ENCODE results near the gene NCOA3. TPM values are rescaled to one million over a fixed set of nuclear protein-coding genes. Genes with fewer than 3 reads are reported as not detected.
"Not testable (repeated sequence)": the region's sequence is repeated elsewhere in the genome, so short reads cannot be mapped to it uniquely, and the experiment has no call there.

NCOA3 gene
- total and polyA plus RNA-seq, 2 experiments from 2014 or later = 6.7 to 25.8 TPM

- H3K36me3 ChIP-seq (ENCODE audit: insufficient read depth) = no peaks in the 10 kb centered on the region
- H3K4me1 ChIP-seq (ENCODE audit: insufficient read depth) = 0 out of 2 replicates have a peak, but pooled peaks cover 4% of the 10 kb centered on the region
- no peak overlapping the region for H3K4me2 ChIP-seq
- TF ChIP-seq CREB1 (CRISPR knock-in tag; IDR thresholded peaks at IDR 0.05; ENCODE audit: low read depth) (no peak), EZH2phosphoT487 (IDR thresholded peaks at IDR 0.05; ENCODE audit: unreplicated experiment) (no peak), EZH2 (IDR thresholded peaks at IDR 0.05; ENCODE audit: low read depth, unreplicated experiment) (no peak), STAT1 (IDR thresholded peaks at IDR 0.05; ENCODE audit: unreplicated experiment) (no peak), POLR2AphosphoS5 (IDR thresholded peaks at IDR 0.05; ENCODE audit: low read depth) (no peak), NANOG (IDR thresholded peaks at IDR 0.05; ENCODE audit: borderline replicate concordance) (no peak)
- peaks cover 7% of the 10 kb centered on the region; the same call in 2 of the 3 replicates for H3K4me1 Mint-ChIP-seq
- ATAC-seq (no peak), DNase-seq (ENCODE audit: low spot score) (no peak)
- no peaks in the 10 kb centered on the region; the same call in 2 of the 3 replicates for H3K9me3 Mint-ChIP-seq
- H3K9me2 ChIP-seq (ENCODE audit: insufficient read depth) = no peaks in the 10 kb centered on the region
- H3K27ac ChIP-seq (ENCODE audit: low read depth) = no peak overlapping the region
- no peak overlapping the region for H3K27ac Mint-ChIP-seq
- H4K20me1 ChIP-seq (replicated peaks; ENCODE audit: insufficient read depth) = no peaks in the 10 kb centered on the region
- no peak overlapping the region for H2AFZ ChIP-seq
- H3K27me3 ChIP-seq (ENCODE audit: insufficient read depth) = no peaks in the 10 kb centered on the region
- H3K4me3 Mint-ChIP-seq = no peak overlapping the region
- no peaks in the 10 kb centered on the region for H3F3A ChIP-seq (replicated peaks; ENCODE audit: low read depth)
- peaks cover 11% of the 10 kb centered on the region for H3K27me3 Mint-ChIP-seq (ENCODE audit: insufficient read depth, low read depth, poor library complexity)
- peaks cover 33% of the 10 kb centered on the region; the same call in 1 of the 2 replicates for H3K79me2 ChIP-seq (replicated peaks; ENCODE audit: insufficient read depth)
- H3K4me3 ChIP-seq = no peak overlapping the region
- H3K36me3 Mint-ChIP-seq (ENCODE audit: low read depth) = peaks cover 11% of the 10 kb centered on the region; the same call in 2 of the 3 replicates
Observed at GRCh38 chr20:47594157-47594556, 92.5 kb downstream of the NCOA3 start.

- H3K4me3 ChIP-seq; H3K4me2 ChIP-seq; H4K20me1 ChIP-seq (replicated peaks; ENCODE audit: insufficient read depth); H3K27me3 ChIP-seq (ENCODE audit: insufficient read depth); H3K4me3 Mint-ChIP-seq; H3F3A ChIP-seq (replicated peaks; ENCODE audit: low read depth); H3K4me1 Mint-ChIP-seq; H2AFZ ChIP-seq; H3K27ac ChIP-seq (ENCODE audit: low read depth); H3K4me1 ChIP-seq (ENCODE audit: insufficient read depth); H3K9me2 ChIP-seq (ENCODE audit: insufficient read depth); ATAC-seq; H3K27ac Mint-ChIP-seq; H3K36me3 ChIP-seq (ENCODE audit: insufficient read depth); DNase-seq (ENCODE audit: low spot score); H3K9me3 Mint-ChIP-seq: not testable (repeated sequence)
- H3K79me2 ChIP-seq (replicated peaks; ENCODE audit: insufficient read depth) = peaks cover 27% of the 10 kb centered on the region; the same call in 1 of the 2 replicates
- Mint-ChIP-seq H3K36me3 (ENCODE audit: low read depth) (peaks cover 11% of the 10 kb centered on the region; the same call in 2 of the 3 replicates), H3K27me3 (ENCODE audit: insufficient read depth, low read depth, poor library complexity) (peaks cover 11% of the 10 kb centered on the region)
Observed at GRCh38 chr20:47595138-47595537, 93.5 kb downstream of the NCOA3 start.

- Histone ChIP-seq H3F3A (replicated peaks; ENCODE audit: low read depth) (no peaks in the 10 kb centered on the region), H3K27me3 (ENCODE audit: insufficient read depth) (no peaks in the 10 kb centered on the region), H3K9me2 (ENCODE audit: insufficient read depth) (no peaks in the 10 kb centered on the region), H2AFZ (no peak overlapping the region), H3K27ac (ENCODE audit: low read depth) (no peak overlapping the region), H3K4me1 (ENCODE audit: insufficient read depth) (0 out of 2 replicates have a peak, but pooled peaks cover 2% of the 10 kb centered on the region), H3K4me2 (no peak overlapping the region), H3K4me3 (no peak overlapping the region), H4K20me1 (replicated peaks; ENCODE audit: insufficient read depth) (no peaks in the 10 kb centered on the region), H3K79me2 (replicated peaks; ENCODE audit: insufficient read depth) (peaks cover 21% of the 10 kb centered on the region; the same call in 1 of the 2 replicates), H3K36me3 (ENCODE audit: insufficient read depth) (no peaks in the 10 kb centered on the region)
- no peaks in the 10 kb centered on the region; the same call in 2 of the 3 replicates for H3K9me3 Mint-ChIP-seq
- H3K36me3 Mint-ChIP-seq (ENCODE audit: low read depth) = peaks cover 11% of the 10 kb centered on the region; the same call in 2 of the 3 replicates
- ATAC-seq (no peak), DNase-seq (ENCODE audit: low spot score) (no peak)
- no peak overlapping the region for H3K4me3 Mint-ChIP-seq
- no peak overlapping the region for H3K27ac Mint-ChIP-seq
- no peak for TF ChIP-seq EZH2phosphoT487 (IDR thresholded peaks at IDR 0.05; ENCODE audit: unreplicated experiment)
- TF ChIP-seq CTCF (conservative IDR thresholded peaks at IDR 0.05; ENCODE audit: low read depth in 2 of 2) = no peak
- no peak for TF ChIP-seq REST (IDR thresholded peaks at IDR 0.05; ENCODE audit: unreplicated experiment)
- H3K27me3 Mint-ChIP-seq (ENCODE audit: insufficient read depth, low read depth, poor library complexity) = peaks cover 5% of the 10 kb centered on the region
- peaks cover 6% of the 10 kb centered on the region; the same call in 2 of the 3 replicates for H3K4me1 Mint-ChIP-seq
Observed at GRCh38 chr20:47596003-47596571, 94.4 kb downstream of the NCOA3 start.

Measured in GM23338 (cell line).